Prostate gland (tissue), 2 donors: ENCODE measurements around the gene ARL16. TPM values are rescaled to one million over a fixed set of nuclear protein-coding genes. Genes with fewer than 3 reads are reported as not detected.

ENCODE experiments used
- DNase-seq: peaks from one replicate; pipeline ENCODE4 v3.0.0-alpha.2; 2019; ENCODE audit warnings: low spot score
- H3K27ac ChIP-seq, 2 donors: fragments of 200-600 bp; sonication (generic); 2 replicates each; pipeline ENCODE4 v1.5.1; 2017 to 2019
- H3K27me3 ChIP-seq: fragments of 200-600 bp; sonication (generic); replicated peaks from 2 replicates; pipeline ENCODE4 v1.5.1; 2019; ENCODE audit not compliant: insufficient read depth
- H3K36me3 ChIP-seq, 2 donors: fragments of 200-600 bp; sonication (generic); 1 replicate in 1 of 2; 2 replicates in 1 of 2; pipeline versions ENCODE4 v1.5.1 to v1.8.1; 2017 to 2019
- H3K4me1 ChIP-seq: fragments of 200-600 bp; sonication (generic); replicated peaks from 2 replicates; pipeline ENCODE4 v1.5.1; 2019
- H3K4me3 ChIP-seq, 2 donors: fragments of 200-600 bp; sonication (generic); 2 replicates each; pipeline ENCODE4 v1.5.1; 2017 to 2019
- H3K9me3 ChIP-seq: fragments of 200-600 bp; sonication (generic); 2 replicates; pipeline ENCODE4 v1.5.1; 2017
- POLR2A ChIP-seq: fragments of 450-650 bp; IDR thresholded peaks from one replicate; pipeline ENCODE4 v1.6.1; 2016; ENCODE audit warnings: antibody characterized with exemption, mild to moderate bottlenecking
- POLR2AphosphoS5 ChIP-seq: sonication (generic); formaldehyde crosslinking; IDR thresholded peaks from one replicate; pipeline ENCODE4 v1.6.1; 2017; ENCODE audit warnings: antibody characterized with exemption
- WGBS: methylation state at CpG from one replicate; pipeline ENCODE4 v1.1.5; 2018; 5-methylcytosine and 5-hydroxymethylcytosine counted together
- intact Hi-C: fragments of 100-400 bp; cut with DNase I; formaldehyde crosslinking; loops from one replicate; pipeline ENCODE4 v1.14.2; 2022
- total RNA-seq, 2 donors: library from RNA; depleted of rRNA; stranded (reverse); fragments of >200 nt; gene quantifications; one replicate each; pipeline ENCODE4 v1.1.0, GENCODE V29; 2016
- TF ChIP-seq, protein P1 (sequence below), 4 experiments: fragments of 200-600 bp in 2 of 4; fragments of 450-650 bp in 2 of 4; sonication (generic) in 2 of 4; IDR thresholded peaks; 1 replicate in 3 of 4; 2 replicates in 1 of 4; pipeline ENCODE4 v1.5.1; 2016 to 2019; ENCODE audit warnings: antibody characterized with exemption in 4 of 4, mild to moderate bottlenecking in 2 of 4, moderate library complexity in 2 of 4

The ARL16 gene
- total RNA-seq, 2 donors from 2014 or later, result 27.9 to 49.5 TPM

DNA sequence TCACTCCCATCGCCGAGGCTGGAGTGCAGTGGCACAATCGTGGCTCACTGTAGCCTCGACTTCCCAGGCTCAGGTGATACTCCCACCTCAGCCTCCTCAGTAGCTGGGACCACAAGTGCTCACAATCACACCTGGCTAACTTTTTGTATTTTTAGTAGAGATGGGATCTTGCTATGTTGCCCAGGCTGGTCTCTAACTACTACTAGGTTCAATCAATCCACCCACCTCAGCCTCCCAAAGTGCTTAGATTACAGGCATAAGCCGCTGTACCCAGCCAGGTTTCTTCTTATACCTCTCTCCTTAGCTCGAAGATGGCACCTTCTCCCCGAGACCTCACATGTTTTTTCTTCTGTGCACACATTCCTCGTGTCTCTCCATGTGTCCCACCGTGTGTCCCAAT lies 43.6 kb downstream of the ARL16 start:
- peaks cover 5% of the 10 kb centered on the region for H3K4me1 ChIP-seq
- H3K9me3 ChIP-seq, result no peaks in the 10 kb centered on the region
- no peaks in the 10 kb centered on the region for H3K36me3 ChIP-seq
- H3K4me3 ChIP-seq, result no peak overlapping the region
- H3K27me3 ChIP-seq, result no peaks in the 10 kb centered on the region
- intact Hi-C loops, result no loop called here
- WGBS, result 94% methylated on average over 9 of the region's 9 CpGs
- H3K27ac ChIP-seq, result no peak overlapping the region
- DNase-seq, result no peak
- TF ChIP-seq POLR2A (no peak), POLR2AphosphoS5 (no peak)
- TF ChIP-seq, protein P1, sequence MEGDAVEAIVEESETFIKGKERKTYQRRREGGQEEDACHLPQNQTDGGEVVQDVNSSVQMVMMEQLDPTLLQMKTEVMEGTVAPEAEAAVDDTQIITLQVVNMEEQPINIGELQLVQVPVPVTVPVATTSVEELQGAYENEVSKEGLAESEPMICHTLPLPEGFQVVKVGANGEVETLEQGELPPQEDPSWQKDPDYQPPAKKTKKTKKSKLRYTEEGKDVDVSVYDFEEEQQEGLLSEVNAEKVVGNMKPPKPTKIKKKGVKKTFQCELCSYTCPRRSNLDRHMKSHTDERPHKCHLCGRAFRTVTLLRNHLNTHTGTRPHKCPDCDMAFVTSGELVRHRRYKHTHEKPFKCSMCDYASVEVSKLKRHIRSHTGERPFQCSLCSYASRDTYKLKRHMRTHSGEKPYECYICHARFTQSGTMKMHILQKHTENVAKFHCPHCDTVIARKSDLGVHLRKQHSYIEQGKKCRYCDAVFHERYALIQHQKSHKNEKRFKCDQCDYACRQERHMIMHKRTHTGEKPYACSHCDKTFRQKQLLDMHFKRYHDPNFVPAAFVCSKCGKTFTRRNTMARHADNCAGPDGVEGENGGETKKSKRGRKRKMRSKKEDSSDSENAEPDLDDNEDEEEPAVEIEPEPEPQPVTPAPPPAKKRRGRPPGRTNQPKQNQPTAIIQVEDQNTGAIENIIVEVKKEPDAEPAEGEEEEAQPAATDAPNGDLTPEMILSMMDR (IDR thresholded peaks at IDR 0.05), result no peak

DNA sequence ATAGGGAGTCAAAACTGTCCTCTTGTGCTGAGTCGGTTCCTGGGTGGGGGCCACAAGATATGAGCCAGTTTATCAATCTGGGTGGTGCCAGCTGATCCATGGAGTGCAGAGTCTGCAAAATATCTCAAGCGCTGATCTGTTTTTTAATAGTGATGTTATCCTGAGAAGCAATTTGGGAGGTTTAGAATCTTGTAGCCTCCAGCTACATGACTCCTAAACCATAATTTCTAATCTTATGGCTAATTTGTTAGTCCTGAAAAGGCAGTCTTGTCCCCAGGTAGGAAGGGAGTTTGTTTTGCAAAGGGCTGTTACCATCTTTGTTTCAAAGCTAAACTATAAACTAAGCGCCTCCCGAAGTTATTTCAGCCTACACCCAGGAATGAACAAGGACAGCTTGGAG lies 44.9 kb downstream of the ARL16 start:
- no peak for TF ChIP-seq POLR2AphosphoS5
- WGBS, result 86% methylated on average over 4 of the region's 4 CpGs
- DNase-seq, result no peak
- H3K9me3 ChIP-seq, result no peaks in the 10 kb centered on the region
- intact Hi-C loops, result no loop called here
- H3K4me3 ChIP-seq, result no peak overlapping the region
- H3K4me1 ChIP-seq, result peaks cover 5% of the 10 kb centered on the region
- H3K36me3 ChIP-seq, result no peaks in the 10 kb centered on the region
- no peak overlapping the region for H3K27ac ChIP-seq
- H3K27me3 ChIP-seq, result no peaks in the 10 kb centered on the region

DNA sequence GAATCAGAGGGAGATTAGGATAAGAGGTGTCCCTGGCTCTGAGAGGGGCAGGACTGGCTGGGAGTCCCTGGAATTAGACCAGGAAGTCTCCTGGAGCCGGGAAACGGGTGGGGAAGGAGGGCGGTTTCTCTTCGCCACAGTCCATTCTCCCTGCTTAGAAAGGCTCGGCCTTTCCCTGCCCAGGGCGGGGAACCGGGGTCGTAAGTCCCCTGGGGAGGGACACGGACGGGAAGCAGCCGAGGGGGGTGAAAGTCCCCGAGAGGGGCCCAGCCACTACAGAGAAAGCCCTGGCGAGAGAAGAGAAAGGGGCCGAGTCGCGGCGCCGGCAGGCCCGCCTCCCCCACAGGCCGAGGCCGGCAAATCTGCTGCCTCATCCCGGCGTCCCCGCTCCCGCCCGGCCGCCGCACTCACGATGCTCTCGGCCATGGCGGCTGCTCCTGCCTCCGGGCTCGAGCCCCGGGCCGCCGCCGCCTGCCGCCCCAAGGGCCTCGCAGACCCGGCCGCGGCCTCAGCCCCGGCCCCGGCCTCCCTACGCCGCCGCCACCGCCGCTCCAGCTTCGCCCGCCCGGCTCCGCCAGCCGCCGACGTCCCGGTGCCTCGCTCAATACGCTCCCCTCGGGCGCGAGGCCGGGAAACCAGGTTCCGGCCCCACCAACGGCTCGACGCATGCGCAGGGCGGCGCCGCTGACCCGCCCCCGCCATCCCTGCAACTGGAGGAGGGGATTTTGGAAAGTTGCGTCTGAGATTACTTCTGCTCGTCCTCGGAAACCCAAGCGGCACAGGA lies 46.9 kb downstream of the ARL16 start, which contains the start of the genes NPLOC4 and TSPAN10:
NPLOC4 (minus strand) TSS at position 608 of the 784 bp plus-strand sequence; CDS start at position 426, 182 bp downstream.
TSPAN10 (plus strand) TSS at position 692 of the 784 bp plus-strand sequence. CDS start 5,217 bp downstream, outside the sequence.
- under 1% methylated on average over 64 of the region's 77 CpGs for WGBS
- peaks cover 5% of the 10 kb centered on the region for H3K4me1 ChIP-seq

DNA sequence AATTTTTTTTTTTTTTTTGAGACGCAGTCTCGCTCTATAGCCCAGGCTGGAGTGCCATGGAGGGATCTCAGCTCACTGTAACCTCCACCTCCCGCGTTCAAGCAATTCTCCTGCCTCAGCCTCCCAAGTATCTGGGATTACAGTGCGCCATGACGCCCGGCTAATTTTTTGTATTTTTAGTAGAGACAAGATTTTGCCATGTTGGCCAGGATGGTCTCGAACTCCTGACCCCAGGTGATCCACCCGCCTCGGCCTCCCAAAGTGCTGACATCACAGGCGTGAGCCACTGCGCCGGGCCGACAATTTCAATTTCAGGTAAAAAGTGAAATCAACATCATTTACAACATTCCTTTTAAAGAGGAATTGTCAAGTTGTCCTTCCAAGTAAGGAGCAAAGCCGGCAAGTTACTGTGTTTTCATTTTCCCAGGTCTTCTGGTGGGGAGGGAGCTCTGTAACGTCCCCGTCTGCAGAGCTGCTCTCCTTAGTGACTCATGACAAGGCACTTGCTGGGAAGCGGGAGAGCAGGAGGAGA lies 47.6 kb downstream of the ARL16 start:
- H3K4me1 ChIP-seq, result peaks cover 5% of the 10 kb centered on the region
- peak overlapping the region; percentile 77 to 85 for H3K27ac ChIP-seq
- WGBS, result 35% methylated on average over 18 of the region's 18 CpGs
- intact Hi-C loops, result no loop called here
- TF ChIP-seq POLR2AphosphoS5, result no peak
- TF ChIP-seq, protein P1 (IDR thresholded peaks at IDR 0.05), result no peak
- TF ChIP-seq POLR2A, result no peak
- no peaks in the 10 kb centered on the region for H3K36me3 ChIP-seq
- H3K9me3 ChIP-seq, result no peaks in the 10 kb centered on the region
- DNase-seq, result no peak
- H3K27me3 ChIP-seq, result no peaks in the 10 kb centered on the region
- peak overlapping the region; percentile 85 to 90 for H3K4me3 ChIP-seq

More for the DNA sequence above, 46.9 kb downstream of the ARL16 start, which contains the start of the genes NPLOC4 and TSPAN10:
- TF ChIP-seq POLR2A, result peak; percentile 66
- TF ChIP-seq POLR2AphosphoS5, result peak; percentile 93
- TF ChIP-seq, protein P1 (IDR thresholded peaks at IDR 0.05), result peak in 1 of 4 experiments; percentile 24
- Histone ChIP-seq H3K4me3 (peak within 1 kb of the TSS; percentile 85 to 90), H3K27ac (peak within 1 kb of the TSS; percentile 77 to 85), H3K36me3 (no peaks in the 10 kb centered on the region), H3K9me3 (no peaks in the 10 kb centered on the region), H3K27me3 (no peaks in the 10 kb centered on the region)
- peak; percentile 66 for DNase-seq
- intact Hi-C loops, result no loop called here

DNA sequence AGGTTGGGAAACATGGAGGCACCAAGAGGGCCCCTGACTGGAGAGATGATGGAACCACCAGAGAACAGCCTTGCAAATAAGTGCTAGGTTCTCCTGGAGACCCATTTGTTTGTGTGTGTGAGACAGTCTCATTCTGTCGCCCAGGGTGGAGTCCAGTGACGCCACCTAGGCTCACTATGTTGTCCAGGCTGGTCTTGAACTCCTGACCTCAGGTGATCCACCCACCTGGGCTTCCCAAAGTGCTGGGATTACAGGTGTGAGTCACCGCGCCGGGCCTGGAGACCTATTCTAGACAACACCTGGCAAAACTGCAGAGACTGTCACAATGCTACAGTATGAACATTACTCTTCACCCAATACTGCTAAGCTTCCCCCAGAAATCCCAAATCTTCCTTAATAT lies 48.2 kb downstream of the ARL16 start:
- 90% methylated on average over 5 of the region's 5 CpGs for WGBS
- H3K4me3 ChIP-seq, result peak overlapping the region in 1 of 2 donors; percentile 90
- DNase-seq, result no peak
- no peaks in the 10 kb centered on the region for H3K36me3 ChIP-seq
- TF ChIP-seq POLR2AphosphoS5 (no peak), POLR2A (no peak)
- TF ChIP-seq, protein P1 (IDR thresholded peaks at IDR 0.05), result no peak
- intact Hi-C loops, result no loop called here
- H3K27ac ChIP-seq, result no peak overlapping the region
- H3K9me3 ChIP-seq, result no peaks in the 10 kb centered on the region
- peaks cover 5% of the 10 kb centered on the region for H3K4me1 ChIP-seq
- no peaks in the 10 kb centered on the region for H3K27me3 ChIP-seq
